Gastroesophageal sphincter (tissue), 4 donors: Measurements from ENCODE around the gene EFHD2. TPM values are rescaled to one million over a fixed set of nuclear protein-coding genes. Genes with fewer than 3 reads are reported as not detected.

Source experiments
- ATAC-seq: fragments of 150-250 bp; one replicate; pipeline ENCODE4 v1.9.1; 2016; ENCODE audit warnings: mild to moderate bottlenecking, moderate library complexity
- H3K27ac ChIP-seq, 4 donors: fragments of 200-600 bp; sonication (generic) in 3 of 4; 1 replicate in 3 of 4; 2 replicates in 1 of 4; pipeline ENCODE4 v1.5.1; 2016 to 2019
- H3K27me3 ChIP-seq: fragments of 200-600 bp; sonication (generic); one replicate; pipeline ENCODE4 v1.5.1; 2019
- H3K36me3 ChIP-seq, 2 donors: fragments of 200-600 bp; sonication (generic); one replicate each; pipeline ENCODE4 v1.5.1; 2019; ENCODE audit warnings: control low read depth in 1 of 2
- H3K4me1 ChIP-seq, 3 donors: fragments of 200-600 bp; sonication (generic); 1 replicate in 2 of 3; 2 replicates in 1 of 3; pipeline ENCODE4 v1.5.1; 2016 to 2019; ENCODE audit warnings: control low read depth in 2 of 3
- H3K4me3 ChIP-seq, 2 donors: fragments of 200-600 bp; sonication (generic); one replicate each; pipeline ENCODE4 v1.5.1; 2019; ENCODE audit warnings: mild to moderate bottlenecking in 1 of 2, moderate library complexity in 1 of 2
- H3K9me3 ChIP-seq, 3 donors: fragments of 200-600 bp; sonication (generic); one replicate each; pipeline ENCODE4 v1.5.1; 2017 to 2019; ENCODE audit warnings: control low read depth in 2 of 3
- CTCF ChIP-seq, 4 experiments: fragments of 200-600 bp in 2 of 4; fragments of 450-650 bp in 2 of 4; sonication (generic) in 1 of 4; IDR thresholded peaks; one replicate each; pipeline ENCODE4 v1.5.1; 2017 to 2019; ENCODE audit warnings: antibody characterized with exemption in 4 of 4, mild to moderate bottlenecking in 2 of 4, moderate library complexity in 2 of 4
- EP300 ChIP-seq: sonication (generic); formaldehyde crosslinking; IDR thresholded peaks from one replicate; pipeline ENCODE4 v1.6.1; 2017; ENCODE audit warnings: antibody characterized with exemption, mild to moderate bottlenecking
- POLR2A ChIP-seq, 2 donors: fragments of 450-650 bp; IDR thresholded peaks; one replicate each; pipeline ENCODE4 v1.6.1; 2017; ENCODE audit warnings: antibody characterized with exemption in 2 of 2, mild to moderate bottlenecking in 2 of 2, moderate library complexity in 1 of 2
- POLR2AphosphoS5 ChIP-seq: sonication (generic); formaldehyde crosslinking; IDR thresholded peaks from one replicate; pipeline ENCODE4 v1.6.1; 2017; ENCODE audit warnings: antibody characterized with exemption
- WGBS, 2 donors: methylation state at CpG; one replicate each; pipeline ENCODE4 v1.1.5; 2018; ENCODE audit warnings: low coverage in 1 of 2; 5-methylcytosine and 5-hydroxymethylcytosine counted together
- total RNA-seq, 4 donors: library from RNA; depleted of rRNA; stranded (reverse); fragments of >200 nt; gene quantifications; one replicate each; pipeline ENCODE4 v1.1.0, GENCODE V29; 2016

EFHD2 gene
- total RNA-seq, 4 donors from 2014 or later, result 26.3 to 60.7 (median 53.7) TPM

GRCh38 chr1:15364740-15365139 is 44.9 kb upstream of the EFHD2 start:
- Histone ChIP-seq H3K4me1 (no peaks in the 10 kb centered on the region), H3K4me3 (no peak overlapping the region), H3K36me3 (no peaks in the 10 kb centered on the region), H3K9me3 (no peaks in the 10 kb centered on the region), H3K27me3 (no peaks in the 10 kb centered on the region), H3K27ac (no peak overlapping the region)
- 77 to 89% methylated on average over 2 to 5 of the region's 5 CpGs for WGBS, 2 donors
- no peak for ATAC-seq
- no peak for TF ChIP-seq CTCF (IDR thresholded peaks at IDR 0.05)
- no peak for TF ChIP-seq POLR2A (IDR thresholded peaks at IDR 0.05)
- no peak for TF ChIP-seq EP300
- TF ChIP-seq POLR2AphosphoS5, result no peak

GRCh38 chr1:15368888-15369287 is 40.8 kb upstream of the EFHD2 start:
- WGBS, 2 donors, result no CpG with 5 or more reads among the region's 1 CpG

GRCh38 chr1:15370268-15370667 is 39.4 kb upstream of the EFHD2 start:
- TF ChIP-seq POLR2AphosphoS5 (no peak), EP300 (no peak), POLR2A (IDR thresholded peaks at IDR 0.05) (no peak), CTCF (IDR thresholded peaks at IDR 0.05) (no peak)
- H3K4me1 ChIP-seq, result peaks cover 0 to 23% (median 13%) of the 10 kb centered on the region in 3 donors
- no peak for ATAC-seq
- no peaks in the 10 kb centered on the region for H3K9me3 ChIP-seq
- H3K27ac ChIP-seq, result peak overlapping the region in 3 of 4 donors; percentile 44 to 68 (median 67)
- 80 to 81% methylated on average over 3 to 4 of the region's 4 CpGs for WGBS, 2 donors
- no peaks in the 10 kb centered on the region for H3K27me3 ChIP-seq
- H3K4me3 ChIP-seq, result no peak overlapping the region
- H3K36me3 ChIP-seq, result no peaks in the 10 kb centered on the region

More at GRCh38 chr1:15368888-15369287, 40.8 kb upstream of the EFHD2 start:
- no peak for TF ChIP-seq CTCF (IDR thresholded peaks at IDR 0.05)
- no peak for TF ChIP-seq POLR2AphosphoS5
- TF ChIP-seq EP300, result no peak
- no peak for TF ChIP-seq POLR2A (IDR thresholded peaks at IDR 0.05)
- ATAC-seq, result no peak
- Histone ChIP-seq H3K9me3 (no peaks in the 10 kb centered on the region), H3K27ac (no peak overlapping the region), H3K4me3 (no peak overlapping the region), H3K4me1 (peaks cover 0 to 23% (median 13%) of the 10 kb centered on the region in 3 donors), H3K36me3 (no peaks in the 10 kb centered on the region), H3K27me3 (no peaks in the 10 kb centered on the region)

GRCh38 chr1:15370781-15371520 is 38.7 kb upstream of the EFHD2 start:
- H3K9me3 ChIP-seq, result no peaks in the 10 kb centered on the region
- peaks cover 0 to 23% (median 13%) of the 10 kb centered on the region in 3 donors for H3K4me1 ChIP-seq
- no peaks in the 10 kb centered on the region for H3K36me3 ChIP-seq
- H3K27me3 ChIP-seq, result no peaks in the 10 kb centered on the region
- TF ChIP-seq POLR2AphosphoS5 (peak; percentile 82), CTCF (IDR thresholded peaks at IDR 0.05) (no peak), EP300 (no peak), POLR2A (IDR thresholded peaks at IDR 0.05) (no peak)
- peak overlapping the region in 3 of 4 donors; percentile 44 to 68 (median 67) for H3K27ac ChIP-seq
- H3K4me3 ChIP-seq, result no peak overlapping the region
- peak; percentile 79 for ATAC-seq
- 5 to 60% methylated on average over 1 to 6 of the region's 16 CpGs for WGBS, 2 donors
